GM21360 (cell line): ENCODE measurements around the gene ZC2HC1C.

Experiments used
- ATAC-seq: cut with Tn5 transposase; IDR thresholded peaks from one replicate; pipeline ENCODE4 v1.9.1; 2021; ENCODE audit warnings: mild to moderate bottlenecking, moderate library complexity; ENCODE audit not compliant: unreplicated experiment

The ZC2HC1C gene

GRCh38 chr14:75069121-75069810, at the start of gene ZC2HC1C:
ZC2HC1C (plus strand) TSS chr14:75069641; CDS start chr14:75070574, 933 bp downstream.
- peak; percentile 67 for ATAC-seq

DNA sequence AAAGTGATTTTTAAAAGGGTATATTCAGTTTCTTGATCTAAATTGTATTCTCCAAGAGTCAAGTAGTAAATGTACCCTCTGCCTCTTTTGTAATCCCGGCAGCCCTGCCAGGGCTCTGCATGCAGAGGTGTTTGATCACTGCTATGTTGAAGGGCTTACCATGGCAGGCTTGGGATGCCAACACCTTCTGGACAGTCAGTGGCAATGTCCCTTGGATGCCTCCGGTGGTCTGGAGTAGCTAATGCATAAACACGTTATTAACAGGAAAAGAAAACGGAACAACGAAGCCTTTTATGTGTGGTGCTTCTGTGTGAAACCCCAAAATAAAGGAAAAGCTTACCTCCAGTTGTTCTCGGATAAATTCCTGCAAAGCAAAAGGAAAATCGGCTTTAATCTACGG, 46.8 kb upstream of the ZC2HC1C start:
- no peak for ATAC-seq

DNA sequence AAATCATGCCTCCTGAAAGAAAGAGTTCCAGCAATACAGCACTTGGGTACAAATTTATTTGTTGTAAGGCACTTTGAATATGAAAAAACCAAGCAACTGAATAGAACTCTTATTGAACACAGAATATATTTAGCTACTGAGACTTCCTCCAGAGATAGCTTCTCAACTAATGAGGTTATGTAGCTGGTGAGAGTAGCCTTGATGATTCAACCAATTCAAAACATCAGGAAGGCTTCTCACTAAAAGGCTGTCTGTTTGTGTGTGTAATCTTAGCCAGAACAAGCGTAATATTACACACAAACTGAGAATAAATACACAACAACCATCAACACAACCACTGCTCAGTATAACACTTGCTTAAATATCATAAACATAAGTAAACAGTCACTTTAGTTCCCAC, 46.3 kb upstream of the ZC2HC1C start:
- ATAC-seq, result no peak

- ATAC-seq, result no peak
Measured at GRCh38 chr14:75025082-75025481, 44.4 kb upstream of the ZC2HC1C start.

GRCh38 chr14:75025876-75026275, 43.6 kb upstream of the ZC2HC1C start:
- ATAC-seq, result no peak

DNA sequence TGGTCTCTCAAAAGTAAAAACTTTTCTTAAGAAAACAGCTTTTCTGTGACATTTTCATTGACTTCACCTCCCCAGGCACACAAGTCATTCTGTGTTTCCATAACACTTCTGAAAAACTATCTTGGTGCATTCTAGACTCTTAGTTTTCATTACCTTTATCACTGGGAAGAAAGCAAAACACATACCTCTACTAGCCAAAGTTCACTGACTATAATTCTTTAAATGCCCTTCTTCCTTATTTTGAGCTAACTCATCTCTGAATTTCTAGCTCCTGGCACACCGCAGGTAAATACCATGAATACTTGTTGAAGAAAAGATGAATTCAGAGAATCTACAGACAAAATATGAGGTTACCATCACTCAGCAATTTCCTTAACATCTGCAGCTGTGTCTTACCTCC, 39.3 kb upstream of the ZC2HC1C start:
- ATAC-seq, result no peak

DNA sequence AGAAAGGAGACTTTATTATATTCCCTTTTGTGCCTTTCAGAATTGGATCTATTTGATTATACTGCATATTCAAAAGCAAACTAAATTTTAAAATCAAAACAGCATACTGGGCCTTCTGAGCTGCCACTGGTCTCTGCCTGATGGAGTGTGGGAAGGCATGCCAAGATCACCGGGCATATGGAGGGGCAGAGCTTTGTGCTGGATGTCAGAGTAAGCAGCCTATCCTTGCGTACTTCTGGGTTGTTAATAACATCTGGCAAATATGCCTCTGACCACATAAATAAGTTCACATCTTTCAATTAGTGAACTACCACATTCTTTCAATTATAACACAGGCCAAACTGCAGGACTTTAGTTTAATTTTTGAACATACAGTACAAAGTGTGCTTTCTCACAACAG, 36.5 kb upstream of the ZC2HC1C start:
- no peak for ATAC-seq

- ATAC-seq, result no peak
Measured at GRCh38 chr14:75040507-75040906, 28.9 kb upstream of the ZC2HC1C start.

- no peak for ATAC-seq
Measured at GRCh38 chr14:75040959-75041358, 28.5 kb upstream of the ZC2HC1C start.

DNA sequence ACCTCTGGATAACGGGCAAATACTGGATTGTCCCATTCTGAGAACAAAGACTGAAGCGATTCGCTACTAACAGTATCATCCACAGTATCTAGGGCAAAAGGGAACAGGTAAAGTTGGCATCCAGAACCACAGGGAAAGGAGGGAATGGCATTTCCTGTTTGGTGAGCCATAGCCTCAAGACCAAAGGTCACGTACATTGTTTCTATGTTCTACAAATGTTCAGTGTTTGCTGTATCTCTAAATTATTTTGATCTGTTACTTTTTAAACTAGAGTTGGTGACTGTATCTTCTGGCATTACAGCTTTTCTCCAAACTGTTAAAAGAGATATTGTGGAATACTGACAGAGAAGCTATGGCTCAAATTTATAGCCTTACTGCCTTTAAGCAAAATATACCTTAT, 27.8 kb upstream of the ZC2HC1C start:
- ATAC-seq, result no peak

- ATAC-seq, result no peak
Measured at GRCh38 chr14:75042035-75042434, 27.4 kb upstream of the ZC2HC1C start.

GRCh38 chr14:75044322-75044721, 25.1 kb upstream of the ZC2HC1C start:
- ATAC-seq, result no peak

DNA sequence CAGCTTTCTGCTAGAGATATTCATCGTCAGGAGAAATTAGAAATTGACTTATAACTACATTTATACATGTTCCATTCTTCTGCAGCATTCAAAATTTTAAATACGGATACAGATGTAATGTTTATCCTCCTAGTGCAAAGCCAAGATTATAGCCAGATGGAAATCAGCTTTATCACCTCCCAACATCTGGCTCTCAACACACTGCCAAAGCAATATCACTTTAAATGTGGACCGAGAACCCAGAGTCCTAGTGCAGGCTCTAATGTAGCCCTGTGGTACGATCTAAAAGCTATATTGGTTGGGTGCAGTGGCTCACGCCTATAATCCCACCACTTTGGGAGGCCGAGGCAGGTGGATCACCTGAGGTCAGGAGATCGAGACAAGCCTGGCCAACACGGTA, 24.7 kb upstream of the ZC2HC1C start:
- ATAC-seq, result no peak

DNA sequence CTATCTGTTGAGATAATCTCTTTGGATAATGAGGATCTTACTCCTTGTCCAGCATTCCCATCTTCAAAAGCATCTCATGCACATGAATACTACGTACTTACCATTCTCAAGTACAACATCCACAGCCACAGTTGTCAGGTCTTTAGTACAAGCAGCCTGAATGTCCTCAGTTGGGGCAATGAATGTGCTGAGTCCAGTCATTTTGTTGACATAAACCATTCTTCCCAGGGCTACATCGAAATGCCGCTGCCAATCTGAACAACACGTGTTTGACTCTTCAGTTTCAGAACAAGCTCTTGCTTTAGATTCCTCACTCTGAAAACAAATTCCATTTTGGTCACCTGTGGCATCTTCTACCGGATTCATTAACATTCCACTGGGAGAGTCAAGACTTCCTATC, 23.2 kb upstream of the ZC2HC1C start:
- ATAC-seq, result no peak

- ATAC-seq, result no peak
Measured at GRCh38 chr14:75046899-75047298, 22.5 kb upstream of the ZC2HC1C start.

GRCh38 chr14:75047506-75047905, 21.9 kb upstream of the ZC2HC1C start:
- no peak for ATAC-seq

DNA sequence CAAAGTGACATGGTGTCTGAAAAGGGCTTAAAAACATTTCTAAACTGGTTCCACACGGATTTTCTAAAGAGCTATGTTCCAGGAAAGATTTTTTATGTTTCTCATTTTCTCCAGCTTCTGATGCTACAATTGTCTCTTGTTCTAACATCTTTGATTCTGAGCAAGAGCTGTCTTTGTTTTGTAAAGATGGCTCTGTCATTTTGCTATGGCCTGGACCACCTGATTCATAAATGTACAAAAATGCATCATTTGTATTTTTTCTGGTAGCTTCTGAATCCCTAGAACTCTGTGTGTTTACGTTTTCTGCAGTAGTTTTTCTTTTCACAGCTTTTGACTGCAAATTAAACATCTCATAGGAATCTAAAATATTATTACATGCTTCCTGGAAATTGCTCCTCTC, 21.3 kb upstream of the ZC2HC1C start:
- no peak for ATAC-seq

GRCh38 chr14:75049136-75049535, 20.3 kb upstream of the ZC2HC1C start:
- ATAC-seq, result no peak

DNA sequence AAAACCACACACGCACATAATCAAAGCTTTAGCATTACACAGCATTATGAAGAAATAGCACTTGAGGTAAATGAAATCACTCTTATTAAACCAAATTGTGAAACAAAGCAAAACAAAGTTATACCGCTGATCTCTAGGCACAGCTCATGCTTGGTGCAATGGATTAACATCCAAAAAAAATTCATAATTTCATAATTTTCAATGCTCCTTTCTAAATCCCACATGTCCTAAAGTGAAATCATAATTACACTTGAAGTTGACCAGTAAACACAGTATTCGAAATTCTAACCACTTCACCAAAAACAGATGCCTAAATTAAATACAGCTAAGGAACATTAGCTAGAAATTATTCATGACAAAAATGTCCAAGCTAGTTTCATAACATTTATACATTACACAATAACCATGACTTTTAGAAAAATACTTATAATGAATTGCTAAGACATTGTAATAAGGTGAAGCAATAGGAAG, 19.7 kb upstream of the ZC2HC1C start:
- no peak for ATAC-seq

GRCh38 chr14:75050852-75051555, 18.4 kb upstream of the ZC2HC1C start, which contains the start of gene MLH3:
MLH3 (minus strand) TSS chr14:75051467; CDS start chr14:75049655, 1,812 bp downstream.
- ATAC-seq, result peak; percentile 77

DNA sequence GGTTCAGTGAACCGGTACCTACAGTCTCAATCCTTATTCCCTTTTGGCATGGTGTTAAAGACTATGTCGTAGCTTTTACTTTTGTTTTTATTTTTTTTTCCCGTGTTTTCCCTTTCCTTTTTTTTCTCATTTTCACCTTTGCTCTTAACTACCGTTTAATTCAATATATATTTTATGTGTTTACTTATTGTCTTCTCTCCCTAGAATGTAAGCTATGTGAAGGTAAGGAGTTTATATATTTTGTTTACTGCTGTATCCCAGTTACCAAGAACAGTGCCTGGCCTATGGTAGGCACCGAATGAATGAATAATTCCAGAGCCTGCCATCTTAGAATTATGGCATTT, 17.9 kb upstream of the ZC2HC1C start:
- ATAC-seq, result no peak
